Smooth muscle cell (in vitro differentiated cells): ENCODE measurements around the gene FUT7. TPM values are rescaled to one million over a fixed set of nuclear protein-coding genes. Genes with fewer than 3 reads are reported as not detected.

Experiments
- DNase-seq: peaks from one replicate; lab custom pipeline; 2025; ENCODE audit not compliant: unreplicated experiment; lab: John Stamatoyannopoulos, UW
- H2AFZ ChIP-seq: fragments of 200-600 bp; sonication (generic); 2 replicates; pipeline ENCODE4 v1.6.0; 2016; ENCODE audit warnings: antibody characterized with exemption, low read depth, mild to moderate bottlenecking
- H3F3A ChIP-seq: fragments of 200-600 bp; sonication (generic); 2 replicates; pipeline ENCODE4 v1.6.0; 2017; ENCODE audit warnings: antibody characterized with exemption, low read depth
- H3K27ac ChIP-seq: fragments of 200-600 bp; sonication (generic); 2 replicates; pipeline ENCODE4 v1.5.1; 2016; ENCODE audit warnings: low read depth, mild to moderate bottlenecking
- H3K27me3 ChIP-seq: fragments of 200-600 bp; sonication (generic); 2 replicates; pipeline ENCODE4 v1.6.1; 2016; ENCODE audit warnings: low read depth, mild to moderate bottlenecking
- H3K36me3 ChIP-seq: fragments of 200-600 bp; sonication (generic); 2 replicates; pipeline ENCODE4 v1.5.1; 2016; ENCODE audit warnings: low read depth
- H3K4me1 ChIP-seq: fragments of 200-600 bp; sonication (generic); 2 replicates; pipeline ENCODE4 v1.5.1; 2016; ENCODE audit warnings: low read depth
- H3K4me2 ChIP-seq: fragments of 200-600 bp; sonication (generic); 2 replicates; pipeline ENCODE4 v1.6.0; 2016; ENCODE audit warnings: mild to moderate bottlenecking
- H3K4me3 ChIP-seq: fragments of 200-600 bp; sonication (generic); 2 replicates; pipeline ENCODE4 v1.5.1; 2016; ENCODE audit warnings: mild to moderate bottlenecking
- H3K79me2 ChIP-seq: fragments of 200-600 bp; sonication (generic); 2 replicates; pipeline ENCODE4 v1.6.0; 2016; ENCODE audit warnings: low read depth, mild to moderate bottlenecking
- H3K9ac ChIP-seq: fragments of 200-600 bp; sonication (generic); 2 replicates; pipeline ENCODE4 v1.6.0; 2016; ENCODE audit warnings: low read depth
- H3K9me3 ChIP-seq: fragments of 200-600 bp; sonication (generic); replicated peaks from 2 replicates; pipeline ENCODE4 v1.5.1; 2016; ENCODE audit warnings: low read depth
- H4K20me1 ChIP-seq: fragments of 200-600 bp; sonication (generic); 2 replicates; pipeline ENCODE4 v1.6.0; 2016; ENCODE audit warnings: low read depth
- CTCF ChIP-seq: fragments of 200-600 bp; sonication (generic); IDR thresholded peaks from 2 replicates; pipeline ENCODE4 v1.5.1; 2017; ENCODE audit warnings: borderline replicate concordance, mild to moderate bottlenecking, antibody characterized with exemption; ENCODE audit not compliant: insufficient read depth, poor library complexity, severe bottlenecking
- WGBS: methylation state at CpG from one replicate; pipeline ENCODE4 v1.1.7; 2016; ENCODE audit warnings: low lambda C conversion rate; 5-methylcytosine and 5-hydroxymethylcytosine counted together
- polyA plus RNA-seq: library from polyadenylated mRNA; unstranded; fragments of >200 nt; fragmentation: Nextera tagmentation; extraction: Ambion mirVana; gene quantifications from 2 replicates; pipeline ENCODE4 v1.2.1, GENCODE V29; 2016
- total RNA-seq: library from RNA; depleted of rRNA; stranded (reverse); fragments of >200 nt; gene quantifications from 2 replicates; pipeline ENCODE4 v1.2.3, GENCODE V29; 2014

Gene FUT7
- total and polyA plus RNA-seq, 2 experiments from 2014 or later = not detected

- H3K4me3 ChIP-seq = peak overlapping the region; percentile 71
- TF ChIP-seq CTCF = no peak
- H3K4me1 ChIP-seq = peaks cover 8% of the 10 kb centered on the region
- H3K36me3 ChIP-seq = no peaks in the 10 kb centered on the region
- H3K9me3 ChIP-seq = no peaks in the 10 kb centered on the region
- peaks cover 3% of the 10 kb centered on the region for H3F3A ChIP-seq
- H3K9ac ChIP-seq = no peak overlapping the region
- 66% methylated on average over 15 of the region's 15 CpGs for WGBS
- no peak overlapping the region for H3K27ac ChIP-seq
- peaks cover 30% of the 10 kb centered on the region for H4K20me1 ChIP-seq
- H3K4me2 ChIP-seq = peak overlapping the region; percentile 99
- DNase-seq = no peak
- H2AFZ ChIP-seq = peak overlapping the region; percentile 69
- H3K27me3 ChIP-seq = no peaks in the 10 kb centered on the region
- H3K79me2 ChIP-seq = no peaks in the 10 kb centered on the region
These were observed 44.7 kb upstream of the FUT7 start for GRCh38 chr9:137076636-137077009.

- Histone ChIP-seq H3K4me3 (no peak overlapping the region), H3K9ac (no peak overlapping the region), H3K4me1 (peaks cover 16% of the 10 kb centered on the region), H3F3A (peaks cover 3% of the 10 kb centered on the region), H3K36me3 (no peaks in the 10 kb centered on the region), H3K4me2 (no peak overlapping the region), H2AFZ (no peak overlapping the region), H3K27me3 (no peaks in the 10 kb centered on the region), H3K79me2 (no peaks in the 10 kb centered on the region), H3K9me3 (no peaks in the 10 kb centered on the region), H4K20me1 (peaks cover 24% of the 10 kb centered on the region), H3K27ac (no peak overlapping the region)
- WGBS = 80% methylated on average over 12 of the region's 12 CpGs
- TF ChIP-seq CTCF = no peak
- DNase-seq = no peak
These were observed 43.4 kb upstream of the FUT7 start for GRCh38 chr9:137075275-137075775.

- peaks cover 18% of the 10 kb centered on the region for H4K20me1 ChIP-seq
- H3K27me3 ChIP-seq = no peaks in the 10 kb centered on the region
- peaks cover 3% of the 10 kb centered on the region for H3F3A ChIP-seq
- H3K9ac ChIP-seq = no peak overlapping the region
- no peaks in the 10 kb centered on the region for H3K36me3 ChIP-seq
- H3K4me3 ChIP-seq = no peak overlapping the region
- TF ChIP-seq CTCF = no peak
- peaks cover 16% of the 10 kb centered on the region for H3K4me1 ChIP-seq
- no peak overlapping the region for H3K27ac ChIP-seq
- DNase-seq = no peak
- no peak overlapping the region for H3K4me2 ChIP-seq
- no peaks in the 10 kb centered on the region for H3K9me3 ChIP-seq
- no peak overlapping the region for H2AFZ ChIP-seq
- no peaks in the 10 kb centered on the region for H3K79me2 ChIP-seq
- WGBS = 87% methylated on average over 11 of the region's 12 CpGs
These were observed 42.9 kb upstream of the FUT7 start for GRCh38 chr9:137074657-137075274.

GRCh38 chr9:137073992-137074399, 42.1 kb upstream of the FUT7 start:
- peaks cover 6% of the 10 kb centered on the region for H3K27me3 ChIP-seq
- WGBS = 95% methylated on average over 8 of the region's 8 CpGs
- no peak overlapping the region for H2AFZ ChIP-seq
- no peak overlapping the region for H3K4me3 ChIP-seq
- TF ChIP-seq CTCF = no peak
- no peak overlapping the region for H3K27ac ChIP-seq
- H3K79me2 ChIP-seq = no peaks in the 10 kb centered on the region
- no peak for DNase-seq
- no peak overlapping the region for H3K9ac ChIP-seq
- no peaks in the 10 kb centered on the region for H3K36me3 ChIP-seq
- H3F3A ChIP-seq = peaks cover 3% of the 10 kb centered on the region
- peaks cover 16% of the 10 kb centered on the region for H3K4me1 ChIP-seq
- H3K9me3 ChIP-seq = no peaks in the 10 kb centered on the region
- H4K20me1 ChIP-seq = peaks cover 10% of the 10 kb centered on the region
- no peak overlapping the region for H3K4me2 ChIP-seq
